Bone marrow (tissue), 2 donors: ENCODE measurements around the gene LMNB1.
"Not testable (repeated sequence)": the region's sequence is repeated elsewhere in the genome, so short reads cannot be mapped to it uniquely, and the experiment has no call there.

Experiments used
- DNase-seq, 2 donors: peaks; one replicate each; lab custom pipeline; 2025; lab: John Stamatoyannopoulos, UW

The LMNB1 gene

GRCh38 chr5:126826619-126827215, 49.8 kb downstream of the LMNB1 start:
- DNase-seq: no peak

DNA sequence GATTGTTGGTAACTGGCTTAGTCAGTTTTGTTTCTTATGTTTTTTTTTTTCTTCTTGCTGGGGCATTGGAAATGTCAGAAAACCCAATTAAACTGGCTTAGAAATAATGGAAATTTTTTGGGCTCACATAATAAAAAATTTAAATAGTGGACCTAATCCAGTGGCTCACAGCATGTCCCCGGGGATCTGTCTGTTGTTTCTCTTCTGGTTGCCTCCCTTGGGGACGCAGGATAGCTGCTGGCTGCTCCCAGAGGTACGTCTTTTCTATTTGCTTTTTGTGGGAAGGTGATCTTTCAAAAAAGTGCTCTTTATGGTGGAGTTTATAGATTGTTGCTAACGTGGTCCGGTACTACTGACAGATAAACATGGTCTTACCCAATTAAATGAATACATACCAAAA, 52.2 kb downstream of the LMNB1 start:
- no peak for DNase-seq

DNA sequence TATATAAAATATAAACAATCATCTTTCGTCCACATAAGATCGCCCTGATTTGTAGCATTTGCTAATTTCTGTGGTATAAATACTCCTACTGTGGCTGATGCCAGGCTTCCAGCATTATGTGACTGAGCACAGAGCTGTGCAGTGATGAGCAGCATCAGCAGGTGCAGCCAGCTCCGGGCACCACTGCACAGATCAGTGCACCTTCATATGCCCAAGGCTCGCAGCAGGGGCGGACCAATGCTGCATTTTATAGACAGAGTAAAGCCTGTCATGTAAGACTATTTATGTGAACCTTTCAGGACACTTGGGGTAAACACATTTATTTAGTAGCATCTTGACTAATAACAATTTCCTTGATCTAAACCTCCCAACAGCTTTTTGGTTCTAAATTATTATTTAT, 53.1 kb downstream of the LMNB1 start:
- DNase-seq: no peak

- no peak for DNase-seq
Measured at GRCh38 chr5:126831156-126831555, 54.2 kb downstream of the LMNB1 start.

DNA sequence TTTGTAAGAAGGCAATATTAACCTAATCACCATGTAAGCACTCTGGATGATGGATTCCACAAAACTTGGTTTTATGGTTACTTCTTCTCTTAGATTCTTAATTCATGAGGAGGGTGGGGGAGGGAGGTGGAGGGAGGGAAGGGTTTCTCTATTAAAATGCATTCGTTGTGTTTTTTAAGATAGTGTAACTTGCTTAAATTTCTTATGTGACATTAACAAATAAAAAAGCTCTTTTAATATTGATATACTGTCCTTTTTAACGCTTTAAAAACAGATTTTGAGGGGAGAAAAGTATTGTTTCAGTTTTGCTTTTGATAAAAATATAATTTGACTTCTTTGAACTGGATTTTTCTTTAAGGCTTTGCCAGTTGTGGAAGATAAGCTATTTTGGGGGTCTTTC, 59.8 kb downstream of the LMNB1 start:
- DNase-seq: no peak

- no peak for DNase-seq
Measured at GRCh38 chr5:126837242-126837641, 60.3 kb downstream of the LMNB1 start.

- DNase-seq: no peak
Measured at GRCh38 chr5:126837906-126838539, 61.1 kb downstream of the LMNB1 start.

DNA sequence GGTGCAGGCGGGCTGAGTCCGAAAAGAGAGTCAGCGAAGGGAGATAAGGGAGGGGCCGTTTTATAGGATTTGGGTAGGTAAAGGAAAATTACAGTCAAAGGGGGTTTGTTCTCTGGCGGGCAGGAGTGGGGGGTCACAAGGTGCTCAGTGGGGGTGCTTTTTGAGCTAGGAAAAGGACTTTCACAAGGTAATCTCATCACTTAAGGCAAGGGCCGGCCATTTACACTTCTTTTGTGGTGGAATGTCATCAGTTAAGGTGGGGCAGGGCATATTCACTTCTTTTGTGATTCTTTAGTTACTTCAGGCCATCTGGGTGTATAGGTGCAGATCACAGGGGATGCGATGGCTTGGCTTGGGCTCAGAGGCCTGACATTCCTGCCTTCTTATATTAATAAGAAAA, 62.5 kb downstream of the LMNB1 start:
- DNase-seq: not testable (repeated sequence)

GRCh38 chr5:126843375-126843774, 66.4 kb downstream of the LMNB1 start:
- not testable (repeated sequence) for DNase-seq

DNA sequence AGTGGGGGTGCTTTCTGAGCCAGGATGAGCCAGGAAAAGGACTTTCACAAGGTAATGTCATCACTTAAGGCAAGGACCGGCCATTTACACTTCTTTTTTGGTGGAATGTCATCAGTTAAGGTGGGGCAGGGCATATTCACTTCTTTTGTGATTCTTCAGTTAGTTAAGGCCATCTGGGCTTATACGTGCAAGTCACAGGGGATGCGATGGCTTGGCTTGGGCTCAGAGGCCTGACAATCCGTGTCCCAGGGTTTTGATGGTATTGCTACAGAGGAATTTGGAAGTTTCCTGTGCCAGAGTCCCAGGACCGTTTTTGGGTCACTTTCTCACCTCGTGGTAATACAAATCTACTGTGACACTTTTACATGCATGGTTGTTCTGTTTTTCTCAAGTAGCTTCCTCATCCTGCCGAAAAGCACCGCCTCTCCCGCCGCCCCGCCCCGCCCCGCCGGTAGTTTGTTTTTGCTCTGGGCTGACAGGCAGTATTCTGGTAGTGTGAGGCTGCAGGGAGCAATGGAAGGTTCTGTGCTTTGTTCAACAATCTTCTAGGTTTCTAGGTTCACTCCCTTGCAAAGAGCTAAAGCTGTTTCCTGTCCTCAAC, 68.6 kb downstream of the LMNB1 start:
- peak; percentile 22 to 71 for DNase-seq

DNA sequence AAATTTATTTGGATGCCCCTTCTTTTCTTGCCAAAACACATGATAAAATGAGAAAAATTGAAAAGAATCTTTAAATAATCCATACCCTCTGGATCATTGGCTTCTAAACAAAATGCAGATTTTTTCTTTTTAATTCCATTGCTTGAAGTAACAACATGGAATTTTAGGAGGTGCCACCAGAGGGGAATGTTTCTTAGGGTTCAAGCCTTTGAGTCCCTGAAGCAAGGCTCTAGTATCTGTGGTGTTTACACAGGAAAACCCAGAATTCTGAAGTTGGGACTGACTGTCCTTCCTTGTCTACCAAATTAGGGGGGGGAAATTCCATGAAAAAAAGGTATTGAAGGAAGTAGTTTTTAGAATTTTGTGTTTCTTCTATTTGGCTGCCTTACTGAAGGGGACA, 69.4 kb downstream of the LMNB1 start:
- DNase-seq: no peak

DNA sequence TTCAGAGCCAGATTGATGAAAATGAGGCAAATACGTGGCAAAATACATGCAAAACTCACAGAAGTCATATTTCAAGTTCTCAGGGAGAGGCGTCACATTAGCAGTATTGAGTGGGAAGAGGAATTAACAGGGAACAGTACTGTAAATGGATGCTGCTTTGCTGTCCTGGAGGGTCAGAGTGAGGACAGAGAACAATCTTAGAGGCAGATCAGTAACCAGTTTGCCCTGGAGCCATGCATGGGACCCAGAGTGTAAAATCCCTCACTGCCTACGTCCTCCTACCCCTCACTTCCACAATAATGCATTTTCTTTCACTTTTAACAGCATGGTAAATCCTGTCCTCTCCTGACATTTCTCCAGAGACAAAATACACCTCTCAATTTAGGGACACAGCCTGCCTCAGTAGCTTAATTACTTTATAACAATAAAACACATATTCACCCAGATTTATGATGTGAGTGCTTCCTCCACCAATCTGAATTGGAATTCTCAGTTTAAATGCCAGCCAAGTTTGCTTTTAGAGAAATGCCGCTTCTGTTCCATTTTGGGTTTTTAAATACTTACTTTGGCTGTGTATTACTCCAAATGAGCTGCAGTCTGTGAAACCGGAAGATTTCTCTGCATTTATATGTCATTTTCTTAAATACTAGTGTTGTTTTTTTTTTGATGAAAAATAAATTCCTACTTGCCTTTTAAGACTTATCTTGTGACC, 70.0 kb downstream of the LMNB1 start:
- no peak for DNase-seq

- no peak for DNase-seq
Measured at GRCh38 chr5:126847456-126847820, 70.5 kb downstream of the LMNB1 start.

DNA sequence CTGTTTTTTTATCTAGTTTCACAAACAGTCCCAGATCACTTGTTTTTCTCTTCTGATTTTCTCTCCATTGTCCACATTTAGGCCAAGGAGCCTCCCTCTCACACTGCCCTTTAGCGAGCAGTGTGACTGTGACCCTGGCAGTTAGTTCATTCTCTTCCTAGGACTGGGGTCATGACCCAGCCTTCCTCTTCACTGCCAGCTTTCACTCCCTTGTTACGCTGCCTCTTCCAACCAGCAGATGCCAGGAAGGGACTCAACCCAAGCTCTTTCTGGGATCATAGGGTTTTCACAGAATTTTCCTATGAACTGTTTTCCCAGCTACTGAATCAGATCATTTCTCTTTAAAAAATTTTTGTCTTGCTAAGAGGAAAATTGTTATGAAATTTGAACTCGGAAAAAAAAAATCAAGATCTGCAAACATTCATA, 70.9 kb downstream of the LMNB1 start:
- no peak for DNase-seq

- no peak for DNase-seq
Measured at GRCh38 chr5:126848253-126848652, 71.3 kb downstream of the LMNB1 start.

- DNase-seq: no peak
Measured at GRCh38 chr5:126849101-126849678, 72.3 kb downstream of the LMNB1 start.

DNA sequence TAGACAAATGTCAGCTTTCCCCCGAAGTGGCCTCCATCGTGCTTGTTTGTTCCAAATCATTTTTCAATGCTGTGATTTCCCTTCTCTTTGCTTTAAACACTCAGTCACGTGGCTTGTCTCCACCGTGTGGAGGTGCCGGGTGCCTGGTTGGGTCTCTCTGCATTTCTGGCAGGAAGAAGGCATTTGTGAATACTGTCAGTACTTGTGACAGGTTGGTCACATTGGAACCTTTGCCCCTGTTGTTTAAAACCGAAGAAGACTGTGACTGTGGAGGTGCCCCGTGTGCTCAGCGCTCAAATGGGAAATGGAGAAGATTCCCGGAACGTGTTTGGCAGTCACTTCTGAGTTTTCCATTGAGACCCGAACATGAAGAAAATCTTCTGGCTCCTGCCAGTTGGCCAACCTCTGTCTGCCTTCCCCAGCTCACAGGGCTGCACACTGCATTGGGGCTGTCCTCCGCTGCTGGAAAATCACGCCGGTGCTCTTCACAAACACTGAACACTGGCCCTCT, 74.6 kb downstream of the LMNB1 start:
- DNase-seq: no peak

DNA sequence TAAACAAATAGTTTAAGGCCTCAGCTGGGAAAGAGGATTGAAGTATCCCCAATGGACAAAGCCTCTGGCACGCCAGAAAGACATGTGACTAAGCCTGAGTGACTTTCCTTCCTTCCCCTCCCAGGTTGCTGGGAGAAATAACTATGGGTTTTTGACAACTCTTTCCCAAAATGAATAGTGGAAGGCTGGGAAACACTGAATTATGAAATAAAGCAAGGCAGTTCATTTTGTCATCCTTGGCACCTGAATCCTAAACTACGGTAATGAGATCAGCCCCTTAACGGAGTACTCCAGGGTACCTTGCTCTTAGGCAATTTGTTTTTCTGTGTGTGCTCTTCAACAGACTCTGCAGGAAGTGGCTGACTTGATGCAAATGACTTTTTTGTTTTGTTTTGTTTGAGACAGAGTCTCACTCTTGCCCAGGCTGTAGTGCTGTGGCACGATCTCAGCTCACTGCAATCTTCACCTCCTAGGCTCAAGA, 75.2 kb downstream of the LMNB1 start:
- DNase-seq: no peak

GRCh38 chr5:126852841-126853271, 75.9 kb downstream of the LMNB1 start:
- no peak for DNase-seq

GRCh38 chr5:126853541-126854307, 76.8 kb downstream of the LMNB1 start:
- DNase-seq: not testable (repeated sequence)

DNA sequence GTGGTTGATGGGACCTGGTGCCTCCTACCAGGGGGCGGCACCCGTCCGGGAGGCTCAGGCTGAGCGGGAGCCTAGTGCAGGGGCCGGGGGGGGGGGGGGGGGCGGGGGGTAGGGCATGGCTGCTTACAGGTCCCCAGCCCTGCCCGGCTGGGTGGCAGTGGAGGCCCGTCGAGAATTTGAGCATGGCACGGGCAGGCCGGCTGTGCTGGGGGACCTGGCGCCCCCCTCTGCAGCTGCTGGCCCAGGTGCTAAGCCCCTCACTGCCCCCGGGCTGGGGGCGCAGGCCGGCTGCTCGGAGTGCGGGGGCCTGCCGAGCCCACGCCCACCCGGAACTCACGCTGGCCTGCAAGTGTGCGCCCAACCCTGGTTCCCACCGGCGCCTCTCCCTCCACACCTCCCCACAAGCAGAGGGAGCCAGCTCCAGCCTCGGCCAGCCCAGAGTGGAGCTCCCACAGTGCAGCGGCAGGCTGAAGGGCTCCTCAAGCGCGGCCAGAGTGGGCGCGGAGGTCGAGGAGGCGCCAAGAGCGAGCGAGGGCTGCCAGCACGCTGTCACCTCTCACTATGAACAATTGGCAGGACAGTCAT, 77.7 kb downstream of the LMNB1 start:
- DNase-seq: no peak
